HG02610 (cell line): Measurements from ENCODE around the gene HEG1.

ENCODE experiments used
- ATAC-seq: cut with Tn5 transposase; IDR thresholded peaks from one replicate; pipeline ENCODE4 v1.9.1; 2021; ENCODE audit warnings: mild to moderate bottlenecking, moderate library complexity; ENCODE audit not compliant: unreplicated experiment

HEG1 gene

GRCh38 chr3:125017406-125017805, 38.4 kb downstream of the HEG1 start:
- ATAC-seq, result no peak

- no peak for ATAC-seq
Observed at GRCh38 chr3:125014570-125015179, 41.1 kb downstream of the HEG1 start.

DNA sequence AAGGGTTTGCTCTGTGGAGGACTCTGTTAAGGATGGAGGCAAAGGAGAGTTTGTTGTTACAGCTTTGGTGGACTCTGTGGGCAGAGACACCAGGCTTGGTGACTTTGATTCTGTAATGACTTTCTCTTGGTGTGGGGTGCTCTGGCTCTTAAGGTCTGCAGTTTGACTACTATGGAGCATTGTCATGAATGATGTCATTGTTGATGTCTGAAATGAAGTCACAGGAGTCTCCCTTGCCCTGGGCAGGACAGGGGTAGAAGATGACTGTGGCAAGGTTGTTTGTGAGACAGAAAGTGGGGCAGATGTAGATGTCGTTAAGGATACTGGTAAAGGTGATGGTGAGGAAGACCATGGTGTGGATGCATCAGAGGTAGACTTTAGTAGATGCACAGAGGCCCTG, 42.7 kb downstream of the HEG1 start:
- no peak for ATAC-seq

DNA sequence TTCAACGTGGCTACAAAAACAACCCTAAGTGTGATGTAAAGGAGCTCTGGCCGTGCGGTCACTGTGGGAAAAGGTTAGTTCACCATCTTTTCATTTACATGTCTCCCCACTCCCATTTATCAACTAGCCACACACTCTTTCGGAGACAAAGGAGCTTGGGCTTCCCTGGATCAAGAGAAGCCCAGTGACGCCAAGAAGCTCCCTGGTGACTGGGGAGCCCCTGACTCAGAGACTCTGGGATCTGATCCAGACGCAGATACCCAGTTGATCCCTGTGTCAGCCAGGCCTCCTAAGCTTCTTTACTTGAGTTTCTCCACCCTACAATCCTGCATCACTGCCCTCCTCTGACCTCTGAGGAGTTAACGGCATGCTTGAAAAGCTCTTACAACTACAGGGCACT, 43.9 kb downstream of the HEG1 start:
- no peak for ATAC-seq

GRCh38 chr3:125010393-125010792, 45.4 kb downstream of the HEG1 start:
- ATAC-seq, result no peak

GRCh38 chr3:125008766-125009165, 47.0 kb downstream of the HEG1 start:
- no peak for ATAC-seq

DNA sequence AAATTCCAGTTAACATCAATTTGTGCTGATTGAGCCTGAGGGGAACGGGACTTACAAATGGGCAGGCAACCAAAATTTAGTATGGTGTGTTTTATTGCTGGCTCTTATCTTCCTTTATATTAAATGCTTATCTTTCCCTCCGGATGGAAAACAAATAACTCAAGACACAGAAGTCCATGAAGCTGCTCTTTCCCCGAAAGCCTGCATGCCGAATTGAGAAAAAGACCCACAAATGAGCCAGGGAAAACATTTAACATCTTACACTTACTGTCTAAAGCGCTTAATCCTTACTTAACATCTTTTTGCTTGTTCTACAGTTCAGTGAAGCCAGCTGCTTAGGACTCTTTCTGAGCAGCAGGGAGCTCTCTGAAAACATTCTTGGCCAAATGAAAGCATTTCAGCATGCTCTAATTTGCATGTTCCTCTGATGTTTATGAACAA, 49.5 kb downstream of the HEG1 start:
- ATAC-seq, result no peak

- no peak for ATAC-seq
Observed at GRCh38 chr3:125005676-125006075, 50.1 kb downstream of the HEG1 start.

DNA sequence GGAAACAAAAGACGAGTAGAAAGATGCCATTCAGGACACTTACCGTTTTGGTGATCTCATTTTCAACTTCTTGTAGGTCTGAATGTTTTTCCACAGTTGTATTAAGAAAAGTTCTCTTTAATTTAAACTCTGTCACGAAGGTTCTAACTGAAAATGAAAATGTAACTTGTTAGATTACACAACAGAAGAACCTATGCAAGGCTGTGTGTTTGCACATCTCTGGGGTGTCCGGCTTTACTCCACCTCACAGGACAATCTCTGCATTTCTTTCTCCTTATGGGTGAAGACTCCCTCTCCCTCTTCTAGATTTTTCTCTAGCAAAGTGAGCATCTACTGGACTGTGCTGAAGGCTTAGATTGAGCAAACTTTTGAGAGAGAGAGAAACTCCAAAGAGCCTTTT, 50.6 kb downstream of the HEG1 start:
- no peak for ATAC-seq

DNA sequence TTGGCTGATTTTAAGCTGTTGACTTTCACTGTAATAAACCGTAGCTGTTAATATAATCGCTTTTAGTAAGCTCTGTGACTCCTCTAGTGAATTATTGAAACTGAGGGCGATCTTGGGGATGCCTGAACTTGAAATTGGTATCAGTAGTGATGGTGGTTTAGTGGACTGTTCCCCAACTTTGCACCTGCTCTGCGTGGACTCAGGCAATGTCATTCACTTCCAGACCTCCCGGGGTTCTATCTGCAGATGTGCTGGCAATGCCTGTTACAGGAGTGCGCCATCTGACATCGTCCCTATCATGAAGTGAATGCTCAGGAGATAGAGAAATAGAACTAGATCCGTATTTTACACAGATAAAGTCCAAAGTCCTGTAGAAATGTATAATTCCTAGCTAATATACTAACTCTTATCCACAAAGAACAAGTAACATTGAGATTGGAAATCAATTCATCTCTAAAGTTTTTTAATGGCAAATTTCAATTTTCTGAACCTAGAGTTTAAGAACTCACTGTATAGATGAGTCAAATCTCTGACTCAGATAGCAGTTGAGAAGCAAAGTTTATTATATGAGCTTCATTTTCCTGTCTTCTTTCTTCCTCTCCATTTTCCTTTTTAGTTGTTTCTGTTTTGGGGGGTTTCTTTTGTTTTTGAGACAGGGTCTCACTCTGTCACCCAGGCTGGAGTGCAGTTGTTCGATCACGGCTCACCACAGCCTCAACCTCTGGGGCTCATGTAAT, 51.8 kb downstream of the HEG1 start:
- no peak for ATAC-seq

GRCh38 chr3:125003369-125003853, 52.4 kb downstream of the HEG1 start:
- no peak for ATAC-seq

DNA sequence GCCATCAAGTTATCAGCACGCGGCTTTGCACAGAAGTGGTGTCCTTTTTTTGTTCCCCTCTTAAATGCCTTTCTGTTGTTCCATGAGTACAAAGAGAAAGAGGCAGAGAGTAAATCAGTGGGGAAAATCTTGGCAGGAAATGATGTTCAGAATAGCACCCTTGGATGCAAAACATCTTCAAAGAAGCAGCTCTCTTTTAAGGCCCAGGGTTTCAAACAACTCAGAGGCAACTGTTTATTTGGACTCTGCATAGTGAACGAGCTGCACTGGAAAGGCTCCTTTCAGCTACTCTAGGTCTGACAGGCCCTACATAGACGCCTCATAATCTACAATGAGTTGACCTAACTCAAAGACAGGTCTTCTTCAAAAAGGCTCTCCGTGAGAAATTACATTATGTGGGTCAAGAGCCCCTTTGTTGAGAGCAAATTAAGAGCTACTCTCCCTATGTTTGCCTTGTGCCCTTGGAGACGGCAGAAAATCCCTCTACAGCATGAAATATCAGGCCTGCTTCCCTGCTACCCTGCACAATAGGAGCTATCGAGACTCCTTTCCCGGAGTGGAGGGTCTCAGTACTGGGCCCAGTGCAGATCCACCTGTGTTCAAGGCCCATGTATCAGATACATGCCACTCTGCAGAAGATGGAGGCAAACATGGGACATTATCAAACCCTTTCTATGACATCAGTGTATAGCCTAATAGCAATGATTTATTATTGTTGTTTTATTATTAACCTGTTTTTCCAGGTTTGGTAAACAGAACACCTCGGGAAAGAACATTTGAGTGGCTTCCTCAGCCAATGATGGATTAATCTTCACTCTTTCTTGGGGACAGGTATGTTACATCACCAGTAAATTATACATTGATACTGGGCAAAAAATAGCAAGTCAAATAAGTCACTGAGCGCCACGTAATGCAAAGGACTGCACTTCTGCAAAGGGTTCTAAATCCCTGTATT, 53.1 kb downstream of the HEG1 start:
- no peak for ATAC-seq

DNA sequence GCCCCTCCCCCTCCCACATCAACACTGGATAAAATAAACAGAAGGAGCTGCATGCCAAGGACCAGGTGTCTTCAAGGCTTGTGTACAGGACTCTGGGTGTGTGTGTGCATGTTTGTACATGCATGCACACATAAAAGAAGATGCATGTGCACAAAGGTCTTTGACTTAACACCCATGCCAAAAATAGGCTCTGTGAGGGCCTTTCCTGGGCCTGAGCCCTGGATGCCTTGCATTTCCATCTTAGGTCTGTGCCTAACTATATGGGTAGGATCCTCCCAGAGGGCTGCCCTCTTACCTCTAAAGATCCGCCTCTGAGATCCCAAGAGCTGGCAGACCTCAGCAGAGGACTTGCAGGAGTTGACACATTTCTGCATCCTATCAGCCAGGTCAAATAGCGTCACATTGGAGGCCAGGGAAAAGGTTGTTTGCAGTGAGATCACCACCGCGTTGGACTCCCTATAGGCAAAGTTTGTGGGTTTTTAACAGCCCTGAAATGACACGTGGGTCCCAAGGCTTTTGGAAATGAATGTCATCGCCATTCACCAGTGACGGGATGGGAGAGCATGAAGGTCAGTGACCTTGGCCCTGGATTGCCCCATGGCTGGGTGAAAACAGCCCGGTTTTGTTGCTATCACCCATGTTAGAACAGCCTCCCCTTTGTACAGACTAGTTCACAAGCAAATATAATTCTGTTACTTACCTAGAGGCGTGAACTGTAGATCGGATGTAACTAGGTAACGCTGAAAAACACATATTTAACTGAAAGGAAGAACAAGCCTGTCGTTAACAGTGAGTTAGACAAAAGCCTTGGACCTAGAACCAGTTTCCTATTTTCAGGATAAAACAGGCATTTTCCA, 54.0 kb downstream of the HEG1 start:
- no peak for ATAC-seq

- ATAC-seq, result no peak
Observed at GRCh38 chr3:125000661-125001060, 55.1 kb downstream of the HEG1 start.

GRCh38 chr3:124999897-125000435, 55.8 kb downstream of the HEG1 start:
- no peak for ATAC-seq

DNA sequence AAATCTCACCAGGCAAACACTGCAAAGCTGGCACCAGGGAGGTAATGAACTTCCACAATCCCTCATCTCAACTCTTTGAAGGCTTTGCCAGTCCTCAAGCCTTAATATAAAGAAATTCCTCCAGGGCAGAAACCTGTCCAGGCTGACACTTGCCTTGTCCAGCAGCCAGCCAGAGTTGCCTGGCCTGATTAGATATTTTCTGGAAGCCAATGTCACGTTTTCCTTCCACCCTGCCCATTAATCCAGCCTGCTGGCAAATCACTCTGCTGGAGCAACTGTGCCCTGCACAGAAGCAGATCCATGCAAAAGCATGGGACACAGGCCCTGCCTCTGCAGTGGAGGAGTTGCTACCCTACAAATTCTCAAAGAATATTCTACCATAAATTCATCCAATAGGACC, 56.5 kb downstream of the HEG1 start:
- no peak for ATAC-seq

- no peak for ATAC-seq
Observed at GRCh38 chr3:124998247-124998630, 57.6 kb downstream of the HEG1 start.

GRCh38 chr3:124997303-124998246, 58.2 kb downstream of the HEG1 start:
- no peak for ATAC-seq

DNA sequence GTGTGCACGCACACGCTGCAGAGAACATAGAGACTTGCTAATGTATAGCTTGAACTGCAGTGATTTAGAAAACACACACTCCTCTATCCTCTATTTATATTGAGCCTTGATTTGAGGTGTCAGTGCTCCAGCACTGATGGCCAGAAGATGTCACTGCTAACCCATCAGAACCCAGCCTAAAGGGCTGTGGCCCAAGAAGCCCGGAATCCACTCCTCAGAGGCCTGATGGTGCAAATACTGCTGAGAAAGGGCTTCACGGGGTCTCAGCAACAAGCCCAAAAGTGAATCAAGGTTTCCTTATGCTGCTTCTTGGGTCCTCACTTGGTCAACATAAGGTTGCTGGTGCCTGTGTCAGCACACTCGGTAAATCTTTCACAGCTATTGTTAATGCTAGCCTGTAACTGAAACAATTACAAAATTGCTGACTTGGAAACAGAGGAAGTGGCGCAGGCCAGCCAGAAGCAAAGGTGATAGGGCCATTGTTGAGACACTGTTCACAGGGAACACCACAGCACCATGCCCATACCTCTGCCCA, 60.3 kb downstream of the HEG1 start:
- ATAC-seq, result no peak
